Measurements from ENCODE around the gene FEM1C.
A peak's percentile ranks its signal among the peaks of the same experiment; 100 is the strongest.

FEM1C gene

GRCh38 chr5:115557667-115558387, 13.3 kb upstream of the FEM1C start:
- DNase-seq (ENCODE audit: low spot score), result no peak

- no peak for DNase-seq (ENCODE audit: low spot score)
Observed at GRCh38 chr5:115556276-115556675, 11.7 kb upstream of the FEM1C start.

- DNase-seq (ENCODE audit: low spot score), result no peak
Observed at GRCh38 chr5:115555084-115555633, 10.6 kb upstream of the FEM1C start.

GRCh38 chr5:115553082-115553481, 8.5 kb upstream of the FEM1C start:
- peak; percentile 25 for DNase-seq (ENCODE audit: low spot score)

GRCh38 chr5:115551415-115551814, 6.8 kb upstream of the FEM1C start:
- DNase-seq (ENCODE audit: low spot score), result no peak

GRCh38 chr5:115549154-115549553, 4.6 kb upstream of the FEM1C start:
- no peak for DNase-seq (ENCODE audit: low spot score)

- DNase-seq (ENCODE audit: low spot score), result no peak
Observed at GRCh38 chr5:115548683-115549082, 4.1 kb upstream of the FEM1C start.

GRCh38 chr5:115545351-115545882, 842 bp upstream of the FEM1C start:
- no peak for DNase-seq (ENCODE audit: low spot score)

- DNase-seq (ENCODE audit: low spot score), result no peak
Observed at GRCh38 chr5:115544043-115544435, 536 bp downstream of the FEM1C start.

GRCh38 chr5:115543365-115544042, 1.1 kb downstream of the FEM1C start:
- peak; percentile 32 for DNase-seq (ENCODE audit: low spot score)

- no peak for DNase-seq (ENCODE audit: low spot score)
Observed at GRCh38 chr5:115542651-115543364, 1.8 kb downstream of the FEM1C start.

GRCh38 chr5:115542086-115542485, 2.5 kb downstream of the FEM1C start:
- no peak for DNase-seq (ENCODE audit: low spot score)

GRCh38 chr5:115541611-115542010, 3.0 kb downstream of the FEM1C start:
- DNase-seq (ENCODE audit: low spot score), result no peak

GRCh38 chr5:115535479-115536035, 9.0 kb downstream of the FEM1C start:
- DNase-seq (ENCODE audit: low spot score), result no peak

GRCh38 chr5:115532517-115532916, 12.1 kb downstream of the FEM1C start:
- no peak for DNase-seq (ENCODE audit: low spot score)

GRCh38 chr5:115531787-115532367, 12.7 kb downstream of the FEM1C start:
- no peak for DNase-seq (ENCODE audit: low spot score)

GRCh38 chr5:115531380-115531779, 13.2 kb downstream of the FEM1C start:
- DNase-seq (ENCODE audit: low spot score), result no peak

GRCh38 chr5:115530426-115530825, 14.1 kb downstream of the FEM1C start:
- no peak for DNase-seq (ENCODE audit: low spot score)

- no peak for DNase-seq (ENCODE audit: low spot score)
Observed at GRCh38 chr5:115526604-115527003, 18.0 kb downstream of the FEM1C start.

- DNase-seq (ENCODE audit: low spot score), result no peak
Observed at GRCh38 chr5:115524199-115524847, 20.3 kb downstream of the FEM1C start.

GRCh38 chr5:115522832-115523403, 21.7 kb downstream of the FEM1C start:
- no peak for DNase-seq (ENCODE audit: low spot score)

Data from AG08396 (cell line).